CD4-positive, alpha-beta T cell (primary cell): ENCODE measurements around the gene ZNF746. TPM values are rescaled to one million over a fixed set of nuclear protein-coding genes. Genes with fewer than 3 reads are reported as not detected.

Source experiments
- ATAC-seq: fragments of 200-7000 bp; cut with Tn5 transposase; one replicate; pipeline ENCODE4 v1.10.0; 2022; ENCODE audit warnings: mild to moderate bottlenecking; ENCODE audit not compliant: poor library complexity
- CTCF ChIA-PET: fragments of 350-600 bp; sonication (Branson Sonifier 250); formaldehyde crosslinking; loops from one replicate; lab custom pipeline; 2021; ENCODE audit warnings: antibody characterized with exemption, inconsistent platforms; lab: Charles Lee
- POLR2A ChIA-PET: fragments of 350-600 bp; sonication (Branson Sonifier 250); formaldehyde crosslinking; loops from one replicate; lab custom pipeline; 2021; ENCODE audit warnings: antibody characterized with exemption, inconsistent platforms; lab: Charles Lee
- DNase-seq, 14 experiments: peaks; one replicate each; pipeline ENCODE4 v3.0.0-alpha.2; 2013 to 2020; ENCODE audit warnings: mixed read lengths in 2 of 14
- H3K27ac ChIP-seq, 2 donors: one replicate each; pipeline versions ENCODE4 v1.5.1 to v1.7.0; 2013; ENCODE audit warnings: low read length in 2 of 2, low read depth in 1 of 2, mild to moderate bottlenecking in 1 of 2
- H3K27me3 ChIP-seq, 2 experiments: 1 replicate in 1 of 2; 2 replicates in 1 of 2; pipeline versions ENCODE4 v1.6.1 to v1.7.0; 2013; ENCODE audit warnings: low read length in 2 of 2, control low read depth in 1 of 2, mild to moderate bottlenecking in 1 of 2, moderate library complexity in 1 of 2; ENCODE audit not compliant: insufficient read depth in 2 of 2, control insufficient read depth in 1 of 2
- H3K36me3 ChIP-seq: one replicate; pipeline ENCODE4 v1.6.1; 2013; ENCODE audit warnings: low read length, control low read depth; ENCODE audit not compliant: insufficient read depth
- H3K4me1 ChIP-seq: one replicate; pipeline ENCODE4 v1.6.1; 2013; ENCODE audit warnings: low read length, control low read depth; ENCODE audit not compliant: insufficient read depth
- H3K4me3 ChIP-seq: one replicate; pipeline ENCODE4 v1.5.1; 2013; ENCODE audit warnings: mild to moderate bottlenecking, low read length, moderate library complexity
- H3K9me3 ChIP-seq, 2 experiments: 1 replicate in 1 of 2; 2 replicates in 1 of 2; pipeline versions ENCODE4 v1.6.1 to v1.7.0; 2013; ENCODE audit warnings: low read length in 2 of 2, mild to moderate bottlenecking in 2 of 2, control low read depth in 1 of 2, moderate library complexity in 1 of 2; ENCODE audit not compliant: control insufficient read depth in 1 of 2, insufficient read depth in 1 of 2
- H3K27ac Mint-ChIP-seq: one replicate; pipeline ENCODE4 v1.8.0; 2020; ENCODE audit warnings: mixed read lengths
- H3K27me3 Mint-ChIP-seq: one replicate; pipeline ENCODE4 v1.8.0; 2021; ENCODE audit warnings: mixed read lengths
- H3K36me3 Mint-ChIP-seq: one replicate; pipeline ENCODE4 v1.8.0; 2021; ENCODE audit warnings: low read depth, mixed read lengths
- H3K4me1 Mint-ChIP-seq: one replicate; pipeline ENCODE4 v1.8.0; 2021; ENCODE audit warnings: low read depth, mixed read lengths
- H3K4me3 Mint-ChIP-seq: one replicate; pipeline ENCODE4 v1.8.0; 2020; ENCODE audit warnings: mild to moderate bottlenecking, mixed read lengths
- H3K9me3 Mint-ChIP-seq: one replicate; pipeline ENCODE4 v1.8.0; 2020; ENCODE audit warnings: mixed read lengths
- CTCF ChIP-seq: fragments of 200-600 bp; IDR thresholded peaks from one replicate; pipeline ENCODE4 v1.8.0; 2022; ENCODE audit warnings: antibody characterized with exemption, mild to moderate bottlenecking
- intact Hi-C, 2 experiments: fragments of 100-400 bp; cut with DNase I in 1 of 2; cut with micrococcal nuclease in 1 of 2; formaldehyde crosslinking; loops; one replicate each; pipeline versions ENCODE4 v1.15.1 to v1.9.0; 2023 to 2025; cut with DNase I, micrococcal nuclease
- total RNA-seq, 174 experiments: library from RNA in 2 of 174; stranded (reverse) in 2 of 174; gene quantifications; one replicate each; pipeline ENCODE4 v1.2.3 and lab custom pipeline; 2021 to 2026

Gene ZNF746
- total RNA-seq, 2 experiments from 2014 or later = 28.4 to 30.3 TPM

- Mint-ChIP-seq H3K27me3 (peaks cover 25% of the 10 kb centered on the region), H3K4me3 (peak overlapping the region; percentile 92), H3K36me3 (peaks cover 5% of the 10 kb centered on the region), H3K9me3 (no peaks in the 10 kb centered on the region), H3K27ac (no peak overlapping the region), H3K4me1 (peaks cover 26% of the 10 kb centered on the region)
- no peaks in the 10 kb centered on the region for H3K9me3 ChIP-seq
- H3K4me3 ChIP-seq = no peak overlapping the region
- ChIA-PET CTCF (interaction anchor here (1.6 to 2.7 kb wide), 3 partner anchors 10 to 315 kb away, joined by 3 to 10 read pairs (median 4); partner anchors contain the start of genes ZNF398 and ZNF783), POLR2A (no interaction called here)
- no peaks in the 10 kb centered on the region for H3K36me3 ChIP-seq
- DNase-seq (no peak), ATAC-seq (no peak)
- no peak overlapping the region for H3K27ac ChIP-seq
- intact Hi-C loops = loop anchor here (1.0 to 5.0 kb wide), 2 partner anchors 33 to 40 kb away; no protein-coding TSS in a partner anchor
- TF ChIP-seq CTCF = no peak
- peaks cover 0 to 5% of the 10 kb centered on the region in 2 experiments for H3K27me3 ChIP-seq
- H3K4me1 ChIP-seq = peaks cover 25% of the 10 kb centered on the region
These were observed 35.5 kb downstream of the ZNF746 start for GRCh38 chr7:149462101-149462520.

- Mint-ChIP-seq H3K36me3 (peaks cover 18% of the 10 kb centered on the region), H3K9me3 (no peaks in the 10 kb centered on the region), H3K27ac (peak within 1 kb of the TSS; percentile 70), H3K4me3 (peak within 1 kb of the TSS; percentile 92), H3K27me3 (peaks cover 15% of the 10 kb centered on the region), H3K4me1 (peaks cover 33% of the 10 kb centered on the region)
- intact Hi-C loops = loop anchor here (1.0 to 5.0 kb wide), 5 partner anchors 38 to 221 kb away; partner anchors contain the start of genes ZNF212 (in 1 of the 2) and ZNF783 (in 1 of the 2)
- POLR2A ChIA-PET = interaction anchor here (0.6 to 2.2 kb wide), 8 partner anchors 8 to 945 kb away, joined by 3 to 20 read pairs (median 4); partner anchors contain the start of genes ZNF425 and ZNF783
- peak; percentile 70 to 92 (median 78) for DNase-seq
- Histone ChIP-seq H3K27me3 (peaks cover 0 to 5% of the 10 kb centered on the region in 2 experiments), H3K9me3 (no peaks in the 10 kb centered on the region), H3K4me1 (peaks cover 25% of the 10 kb centered on the region), H3K27ac (peak within 1 kb of the TSS in 1 of 2 donors; percentile 52), H3K36me3 (peaks cover under 1% of the 10 kb centered on the region), H3K4me3 (peak within 1 kb of the TSS; percentile 74)
- CTCF ChIA-PET = interaction anchor here (0.6 to 2.7 kb wide), 11 partner anchors 8 to 314 kb away, joined by 3 to 18 read pairs (median 3); partner anchors contain the start of genes ZNF282, ZNF398, ZNF746 and ZNF783
- TF ChIP-seq CTCF = peak; percentile 49
- peak; percentile 99 for ATAC-seq
These were observed 36.9 kb downstream of the ZNF746 start, which contains the start of gene ZNF777 for GRCh38 chr7:149460493-149461277. Gene ZNF777, minus strand, starts transcription at chr7:149461062. Its CDS starts 5,040 bp downstream, at chr7:149456022.
